ENCODE data around the gene CTNND1. TPM values are rescaled to one million over a fixed set of nuclear protein-coding genes. Genes with fewer than 3 reads are reported as not detected.
A peak's percentile ranks its signal among the peaks of the same experiment; 100 is the strongest.

CTNND1 gene
- total RNA-seq, 2 donors from 2014 or later: 190 to 216 TPM

- Histone ChIP-seq H3K27ac (ENCODE audit: low read depth, low read length) (no peak overlapping the region), H3K9me3 (ENCODE audit: control insufficient read depth, low read length) (no peaks in the 10 kb centered on the region), H3K4me1 (ENCODE audit: control insufficient read depth, insufficient read depth, low read length) (no peaks in the 10 kb centered on the region), H3K9ac (ENCODE audit: extremely low read depth, low read length, poor library complexity, severe bottlenecking) (no peak overlapping the region), H3K27me3 (ENCODE audit: control insufficient read depth, insufficient read depth, low read length, poor library complexity, severe bottlenecking) (no peaks in the 10 kb centered on the region), H3K36me3 (ENCODE audit: control insufficient read depth, insufficient read depth, low read length) (no peaks in the 10 kb centered on the region), H3K4me3 (ENCODE audit: low read length) (no peak overlapping the region)
- TF ChIP-seq, protein P1, sequence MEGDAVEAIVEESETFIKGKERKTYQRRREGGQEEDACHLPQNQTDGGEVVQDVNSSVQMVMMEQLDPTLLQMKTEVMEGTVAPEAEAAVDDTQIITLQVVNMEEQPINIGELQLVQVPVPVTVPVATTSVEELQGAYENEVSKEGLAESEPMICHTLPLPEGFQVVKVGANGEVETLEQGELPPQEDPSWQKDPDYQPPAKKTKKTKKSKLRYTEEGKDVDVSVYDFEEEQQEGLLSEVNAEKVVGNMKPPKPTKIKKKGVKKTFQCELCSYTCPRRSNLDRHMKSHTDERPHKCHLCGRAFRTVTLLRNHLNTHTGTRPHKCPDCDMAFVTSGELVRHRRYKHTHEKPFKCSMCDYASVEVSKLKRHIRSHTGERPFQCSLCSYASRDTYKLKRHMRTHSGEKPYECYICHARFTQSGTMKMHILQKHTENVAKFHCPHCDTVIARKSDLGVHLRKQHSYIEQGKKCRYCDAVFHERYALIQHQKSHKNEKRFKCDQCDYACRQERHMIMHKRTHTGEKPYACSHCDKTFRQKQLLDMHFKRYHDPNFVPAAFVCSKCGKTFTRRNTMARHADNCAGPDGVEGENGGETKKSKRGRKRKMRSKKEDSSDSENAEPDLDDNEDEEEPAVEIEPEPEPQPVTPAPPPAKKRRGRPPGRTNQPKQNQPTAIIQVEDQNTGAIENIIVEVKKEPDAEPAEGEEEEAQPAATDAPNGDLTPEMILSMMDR (conservative IDR thresholded peaks at IDR 0.05): no peak
- Mint-ChIP-seq H3K36me3 (ENCODE audit: low read depth) (no peaks in the 10 kb centered on the region), H3K27ac (no peak overlapping the region), H3K4me1 (no peaks in the 10 kb centered on the region), H3K4me3 (no peak overlapping the region), H3K9me3 (no peaks in the 10 kb centered on the region), H3K27me3 (ENCODE audit: insufficient read depth) (no peaks in the 10 kb centered on the region)
- peak; percentile 57 for DNase-seq
These were observed 106.4 kb downstream of the CTNND1 start for GRCh38 chr11:57867966-57868365.

DNA sequence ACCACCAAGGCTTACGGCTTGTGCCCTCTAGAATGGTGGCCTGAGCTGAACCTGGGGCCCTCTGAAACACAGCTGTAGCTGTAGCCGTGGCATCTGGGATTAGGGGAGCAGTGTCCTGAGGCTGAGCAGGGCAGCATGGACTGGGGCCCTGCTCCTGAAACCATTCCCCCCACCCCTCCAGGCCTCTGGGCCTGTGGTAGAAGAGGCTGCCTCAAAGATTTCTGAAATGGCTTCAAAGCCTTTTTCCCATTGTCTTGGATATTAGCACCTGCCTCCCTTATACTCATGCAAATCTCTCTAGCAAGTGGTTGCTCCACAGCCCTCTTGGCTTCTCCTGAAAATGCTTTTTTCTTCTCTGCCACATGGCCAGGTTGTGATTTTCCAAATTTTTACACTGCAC, 106.9 kb downstream of the CTNND1 start:
- Histone ChIP-seq H3K9ac (ENCODE audit: extremely low read depth, low read length, poor library complexity, severe bottlenecking) (no peak overlapping the region), H3K27me3 (ENCODE audit: control insufficient read depth, insufficient read depth, low read length, poor library complexity, severe bottlenecking) (no peaks in the 10 kb centered on the region), H3K4me1 (ENCODE audit: control insufficient read depth, insufficient read depth, low read length) (no peaks in the 10 kb centered on the region), H3K36me3 (ENCODE audit: control insufficient read depth, insufficient read depth, low read length) (no peaks in the 10 kb centered on the region), H3K27ac (ENCODE audit: low read depth, low read length) (no peak overlapping the region), H3K4me3 (ENCODE audit: low read length) (no peak overlapping the region), H3K9me3 (ENCODE audit: control insufficient read depth, low read length) (no peaks in the 10 kb centered on the region)
- Mint-ChIP-seq H3K27me3 (ENCODE audit: insufficient read depth) (no peaks in the 10 kb centered on the region), H3K4me3 (no peak overlapping the region), H3K4me1 (no peaks in the 10 kb centered on the region), H3K27ac (no peak overlapping the region), H3K9me3 (no peaks in the 10 kb centered on the region), H3K36me3 (ENCODE audit: low read depth) (no peaks in the 10 kb centered on the region)
- TF ChIP-seq, protein P1 (conservative IDR thresholded peaks at IDR 0.05): no peak
- DNase-seq: peak; percentile 73
- 75% methylated on average over 2 of the region's 2 CpGs; no CpG with 5 or more reads in 1 of the 2 experiments for WGBS, 2 experiments (ENCODE audit: insufficient coverage in 1 of 2, insufficient read length in 1 of 2)

Other genes starting within 250 kb of the CTNND1 start
- gene SLC43A1, start 246.1 kb upstream of the CTNND1 start, total RNA-seq: 1 to 10 TPM; 8.4 to 9.1 TPM
- gene TIMM10, start 231.0 kb upstream of the CTNND1 start, total RNA-seq: 10 to 100 TPM; 77.4 to 79.8 TPM
- under 1 TPM; 0.22 TPM for gene SMTNL1, start 224.2 kb upstream of the CTNND1 start, total RNA-seq
- gene UBE2L6, start 194.1 kb upstream of the CTNND1 start, total RNA-seq: 10 to 100 TPM in 1 of 2 donors, 1 to 10 TPM in 1; 8.1 to 11.3 TPM
- 10 to 100 TPM; 67.8 to 73.5 TPM for gene SERPING1, start 164.1 kb upstream of the CTNND1 start, total RNA-seq
- gene YPEL4, start 111.9 kb upstream of the CTNND1 start, total RNA-seq: not detected
- 10 to 100 TPM; 23.7 to 25.2 TPM for gene CLP1, start 104.0 kb upstream of the CTNND1 start, total RNA-seq
- gene ZDHHC5, start 93.7 kb upstream of the CTNND1 start, total RNA-seq: 10 to 100 TPM; 70.7 to 77.1 TPM
- gene MED19, start 49.6 kb upstream of the CTNND1 start, total RNA-seq: 10 to 100 TPM; 18.5 TPM
- 10 to 100 TPM; 67.6 to 79.2 TPM for gene TMX2, start 49.2 kb upstream of the CTNND1 start, total RNA-seq
- gene SELENOH, start 20.3 kb upstream of the CTNND1 start, total RNA-seq: 100 to 1,000 TPM; 213 to 226 TPM
- not detected for gene BTBD18, start 10.0 kb upstream of the CTNND1 start, total RNA-seq

Data from endodermal cell (in vitro differentiated cells).